Endothelial cell of umbilical vein (primary cell): Measurements from ENCODE around the gene GIMAP7. TPM values are rescaled to one million over a fixed set of nuclear protein-coding genes. Genes with fewer than 3 reads are reported as not detected.

ENCODE experiments used
- BruUV-seq: library from RNA; stranded (reverse); fragments of 400-500 nt; replicated peaks from 2 replicates; lab custom pipeline; 2021; lab: Mats Ljungman, UMichigan
- CTCF ChIA-PET: fragments of 300-600, 350-600 bp; sonication (Branson Sonifier 250); formaldehyde crosslinking; loops from one replicate; lab custom pipeline; 2021; ENCODE audit warnings: antibody characterized with exemption, inconsistent platforms; lab: Charles Lee
- POLR2A ChIA-PET: fragments of 300-600, 350-600 bp; sonication (Branson Sonifier 250); formaldehyde crosslinking; loops from one replicate; lab custom pipeline; 2021; ENCODE audit warnings: antibody characterized with exemption, inconsistent platforms; lab: Charles Lee
- DNase-seq: peaks from one replicate; pipeline ENCODE4 v3.0.0-alpha.2; 2011; ENCODE audit warnings: low read depth, low spot score
- FAIRE-seq: peaks from 2 replicates; lab custom pipeline; 2011; peaks lifted over from hg19 to GRCh38; lab: Jason Lieb, UNC
- H2AFZ ChIP-seq: 2 replicates; pipeline ENCODE4 v1.6.0; 2012; ENCODE audit warnings: low read depth, low read length, control low read depth, inconsistent platforms
- H3K27ac ChIP-seq: 2 replicates; pipeline ENCODE4 v1.5.1; 2011; ENCODE audit warnings: low read depth, mild to moderate bottlenecking, control low read depth, low read length, moderate library complexity; ENCODE audit not compliant: insufficient read depth
- H3K27me3 ChIP-seq, 2 experiments: 2 replicates each; pipeline versions ENCODE4 v1.6.0 to v1.6.1; 2011; ENCODE audit warnings: low read length in 2 of 2, mixed read lengths in 1 of 2; ENCODE audit not compliant: control insufficient read depth in 2 of 2, insufficient read depth in 2 of 2
- H3K36me3 ChIP-seq, 2 experiments: 2 replicates in 1 of 2; 3 replicates in 1 of 2; pipeline ENCODE4 v1.5.1; 2011; ENCODE audit warnings: low read length in 2 of 2, mild to moderate bottlenecking in 1 of 2, moderate library complexity in 1 of 2; ENCODE audit not compliant: control insufficient read depth in 2 of 2, insufficient read depth in 2 of 2; ENCODE audit errors: extremely low read depth in 1 of 2
- H3K4me1 ChIP-seq: 3 replicates; pipeline ENCODE4 v1.5.1; 2011; ENCODE audit warnings: mild to moderate bottlenecking, low read length; ENCODE audit not compliant: control insufficient read depth, insufficient read depth; ENCODE audit errors: extremely low read depth
- H3K4me2 ChIP-seq: 2 replicates; pipeline ENCODE4 v1.6.1; 2011; ENCODE audit warnings: low read length, control low read depth, mixed read lengths; ENCODE audit not compliant: insufficient read depth
- H3K4me3 ChIP-seq, 3 experiments: fragments of 200-600 bp in 1 of 3; sonication (generic), shearing (Covaris generic) in 1 of 3; replicated peaks in 1 of 3; 2 replicates each; pipeline ENCODE4 v1.5.1; 2011 to 2016; ENCODE audit warnings: control low read depth in 3 of 3, low read length in 3 of 3, mild to moderate bottlenecking in 2 of 3, inconsistent platforms in 1 of 3, low read depth in 1 of 3, moderate library complexity in 1 of 3; ENCODE audit not compliant: insufficient read depth in 1 of 3
- H3K79me2 ChIP-seq: 2 replicates; pipeline ENCODE4 v1.6.0; 2012; ENCODE audit warnings: low read length, inconsistent platforms; ENCODE audit not compliant: control insufficient read depth, insufficient read depth
- H3K9ac ChIP-seq: replicated peaks from 2 replicates; pipeline ENCODE3; 2011; ENCODE audit warnings: low read length, control low read depth; ENCODE audit not compliant: insufficient read depth; ENCODE audit errors: extremely low read depth
- H3K9me1 ChIP-seq: replicated peaks from 3 replicates; pipeline ENCODE4 v1.6.0; 2011; ENCODE audit warnings: mild to moderate bottlenecking, low read length; ENCODE audit not compliant: control insufficient read depth, insufficient read depth; ENCODE audit errors: extremely low read depth
- H3K9me3 ChIP-seq: replicated peaks from 2 replicates; pipeline ENCODE4 v1.5.1; 2012; ENCODE audit warnings: low read length, inconsistent platforms; ENCODE audit not compliant: control insufficient read depth, insufficient read depth
- H4K20me1 ChIP-seq: replicated peaks from 2 replicates; pipeline ENCODE3; 2011; ENCODE audit warnings: mild to moderate bottlenecking, low read length; ENCODE audit not compliant: control insufficient read depth, insufficient read depth; ENCODE audit errors: extremely low read depth
- EZH2 ChIP-seq: IDR thresholded peaks from 2 replicates; pipeline ENCODE4 v1.6.1; 2012; ENCODE audit warnings: borderline replicate concordance, low read depth, mild to moderate bottlenecking, moderate library complexity, low read length, inconsistent platforms; ENCODE audit not compliant: severe bottlenecking
- FOS ChIP-seq: IDR thresholded peaks from 2 replicates; pipeline ENCODE4 v1.6.1; 2011; ENCODE audit warnings: mild to moderate bottlenecking, low read length, moderate library complexity, borderline replicate concordance; ENCODE audit not compliant: insufficient read depth
- GATA2 ChIP-seq: IDR thresholded peaks from 2 replicates; pipeline ENCODE4 v1.7.0; 2011; ENCODE audit warnings: low read depth, mild to moderate bottlenecking, moderate library complexity, mixed read lengths, low read length; ENCODE audit not compliant: insufficient read length, insufficient read depth
- JUN ChIP-seq: IDR thresholded peaks from 2 replicates; pipeline ENCODE4 v1.6.1; 2011; ENCODE audit warnings: borderline replicate concordance, low read depth; ENCODE audit not compliant: insufficient read length, insufficient read depth
- MYC ChIP-seq: IDR thresholded peaks from one replicate; pipeline ENCODE4 v1.6.1; 2011; ENCODE audit warnings: mild to moderate bottlenecking, low read depth, low read length
- POLR2A ChIP-seq: IDR thresholded peaks from 2 replicates; pipeline ENCODE4 v1.6.1; 2012; ENCODE audit warnings: low read depth, mild to moderate bottlenecking, control low read depth, low read length
- POLR2AphosphoS5 ChIP-seq: IDR thresholded peaks from 2 replicates; pipeline ENCODE4 v1.6.1; 2012; ENCODE audit warnings: low read depth, mild to moderate bottlenecking, control low read depth, low read length, moderate library complexity; ENCODE audit not compliant: insufficient read depth
- dilution Hi-C: fragments of 300-500 bp; cut with MboI; formaldehyde crosslinking; loops from one replicate; pipeline ENCODE4 v1.15.0; 2019; ENCODE audit warnings: low sequenced_read_pairs; ENCODE audit not compliant: extremely low pct_ligation_motif_present
- intact Hi-C: fragments of 100-400 bp; cut with micrococcal nuclease; formaldehyde crosslinking; loops from one replicate; pipeline ENCODE4 v1.10.0; 2022
- polyA plus RNA-seq, 4 experiments: library from polyadenylated mRNA; depleted of rRNA in 3 of 4; stranded (reverse) in 3 of 4; unstranded in 1 of 4; fragments of >200 nt; gene quantifications; 2 replicates each; pipeline versions ENCODE4 v1.2.1 to v1.2.3, GENCODE V29; 2011 to 2012; ENCODE audit warnings: missing spikeins in 1 of 4
- total RNA-seq: library from RNA; stranded (reverse); gene quantifications from 2 replicates; pipeline ENCODE4 v1.2.3, GENCODE V29; 2021
- TF ChIP-seq, protein P1 (sequence below), 2 donors: IDR thresholded peaks; 1 replicate in 1 of 2; 2 replicates in 1 of 2; pipeline ENCODE4 v1.5.1; 2011; ENCODE audit warnings: low read length in 2 of 2, mild to moderate bottlenecking in 2 of 2, moderate library complexity in 2 of 2, control low read depth in 1 of 2, inconsistent platforms in 1 of 2, low read depth in 1 of 2; ENCODE audit not compliant: insufficient read depth in 1 of 2; ENCODE audit errors: extremely low read depth in 1 of 2
- TF ChIP-seq, protein P2 (sequence below): IDR thresholded peaks from 2 replicates; pipeline ENCODE4 v1.6.1; 2011; ENCODE audit not compliant: insufficient read depth, insufficient read length

Gene GIMAP7
- total and polyA plus RNA-seq, 2 donors (not counting 3 experiments of a cell fraction or from before 2014, with no cell fraction given), result 42.4 to 43.4 TPM

DNA sequence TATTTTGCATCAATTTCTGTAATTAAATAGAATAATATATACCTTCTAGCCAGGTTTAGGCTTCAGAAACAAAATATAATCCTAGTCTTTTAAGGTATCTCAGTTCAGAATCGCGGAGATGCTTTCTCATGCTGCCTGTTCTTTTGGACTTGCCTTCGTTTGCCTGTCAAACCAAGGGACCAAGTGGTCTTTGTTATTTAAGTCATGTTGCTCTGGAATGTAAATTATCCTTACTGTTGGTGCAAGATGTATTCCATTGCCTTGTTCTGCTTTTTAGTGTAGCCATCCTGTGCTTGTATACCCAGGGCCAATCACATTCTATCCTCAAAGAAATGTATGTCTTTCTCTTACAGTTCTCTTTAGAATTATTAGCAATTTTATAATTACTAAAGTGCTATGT is 51.5 kb downstream of the GIMAP7 start:
- intact Hi-C loops, result loop anchor here (10.0 kb wide), 2 partner anchors 191 to 419 kb away; partner anchors contain the start of gene ZNF775
- H3K9ac ChIP-seq, result no peak overlapping the region
- BruUV-seq, result no TSS peak
- no peak overlapping the region for H3K4me2 ChIP-seq
- dilution Hi-C loops, result no loop called here
- H3K9me1 ChIP-seq, result no peaks in the 10 kb centered on the region
- ChIA-PET CTCF (interaction anchor here (2.4 kb wide), 1 partner anchor 117 kb away, joined by 19 read pairs; no protein-coding TSS in a partner anchor), POLR2A (no interaction called here)
- no peak for FAIRE-seq
- TF ChIP-seq GATA2 (no peak), POLR2AphosphoS5 (no peak), JUN (no peak), FOS (no peak), EZH2 (no peak), MYC (no peak), POLR2A (no peak)
- TF ChIP-seq, protein P1, sequence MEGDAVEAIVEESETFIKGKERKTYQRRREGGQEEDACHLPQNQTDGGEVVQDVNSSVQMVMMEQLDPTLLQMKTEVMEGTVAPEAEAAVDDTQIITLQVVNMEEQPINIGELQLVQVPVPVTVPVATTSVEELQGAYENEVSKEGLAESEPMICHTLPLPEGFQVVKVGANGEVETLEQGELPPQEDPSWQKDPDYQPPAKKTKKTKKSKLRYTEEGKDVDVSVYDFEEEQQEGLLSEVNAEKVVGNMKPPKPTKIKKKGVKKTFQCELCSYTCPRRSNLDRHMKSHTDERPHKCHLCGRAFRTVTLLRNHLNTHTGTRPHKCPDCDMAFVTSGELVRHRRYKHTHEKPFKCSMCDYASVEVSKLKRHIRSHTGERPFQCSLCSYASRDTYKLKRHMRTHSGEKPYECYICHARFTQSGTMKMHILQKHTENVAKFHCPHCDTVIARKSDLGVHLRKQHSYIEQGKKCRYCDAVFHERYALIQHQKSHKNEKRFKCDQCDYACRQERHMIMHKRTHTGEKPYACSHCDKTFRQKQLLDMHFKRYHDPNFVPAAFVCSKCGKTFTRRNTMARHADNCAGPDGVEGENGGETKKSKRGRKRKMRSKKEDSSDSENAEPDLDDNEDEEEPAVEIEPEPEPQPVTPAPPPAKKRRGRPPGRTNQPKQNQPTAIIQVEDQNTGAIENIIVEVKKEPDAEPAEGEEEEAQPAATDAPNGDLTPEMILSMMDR (IDR thresholded peaks at IDR 0.05; ENCODE audit: extremely low read depth in 1 of 2, insufficient read depth in 1 of 2, low read depth in 1 of 2, low read length in 2 of 2), result no peak
- TF ChIP-seq, protein P2, sequence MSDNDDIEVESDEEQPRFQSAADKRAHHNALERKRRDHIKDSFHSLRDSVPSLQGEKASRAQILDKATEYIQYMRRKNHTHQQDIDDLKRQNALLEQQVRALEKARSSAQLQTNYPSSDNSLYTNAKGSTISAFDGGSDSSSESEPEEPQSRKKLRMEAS, result no peak
- no peak overlapping the region for H3K27ac ChIP-seq
- peaks cover 60% of the 10 kb centered on the region for H3K4me1 ChIP-seq
- peaks cover 0 to 9% of the 10 kb centered on the region in 2 experiments for H3K36me3 ChIP-seq
- peaks cover 1% of the 10 kb centered on the region for H3K9me3 ChIP-seq
- no peak for DNase-seq
- H3K27me3 ChIP-seq, result no peaks in the 10 kb centered on the region
- no peaks in the 10 kb centered on the region for H4K20me1 ChIP-seq
- peaks cover 40% of the 10 kb centered on the region for H3K79me2 ChIP-seq
- no peak overlapping the region for H3K4me3 ChIP-seq
- H2AFZ ChIP-seq, result no peak overlapping the region
